NCI-H2029 (cell line): ENCODE data around the gene HTT-AS.
A peak's percentile ranks its signal among the peaks of the same experiment; 100 is the strongest.

Experiments
- DNase-seq: peaks from one replicate; lab custom pipeline; 2025; lab: John Stamatoyannopoulos, UW

The HTT-AS gene

DNA sequence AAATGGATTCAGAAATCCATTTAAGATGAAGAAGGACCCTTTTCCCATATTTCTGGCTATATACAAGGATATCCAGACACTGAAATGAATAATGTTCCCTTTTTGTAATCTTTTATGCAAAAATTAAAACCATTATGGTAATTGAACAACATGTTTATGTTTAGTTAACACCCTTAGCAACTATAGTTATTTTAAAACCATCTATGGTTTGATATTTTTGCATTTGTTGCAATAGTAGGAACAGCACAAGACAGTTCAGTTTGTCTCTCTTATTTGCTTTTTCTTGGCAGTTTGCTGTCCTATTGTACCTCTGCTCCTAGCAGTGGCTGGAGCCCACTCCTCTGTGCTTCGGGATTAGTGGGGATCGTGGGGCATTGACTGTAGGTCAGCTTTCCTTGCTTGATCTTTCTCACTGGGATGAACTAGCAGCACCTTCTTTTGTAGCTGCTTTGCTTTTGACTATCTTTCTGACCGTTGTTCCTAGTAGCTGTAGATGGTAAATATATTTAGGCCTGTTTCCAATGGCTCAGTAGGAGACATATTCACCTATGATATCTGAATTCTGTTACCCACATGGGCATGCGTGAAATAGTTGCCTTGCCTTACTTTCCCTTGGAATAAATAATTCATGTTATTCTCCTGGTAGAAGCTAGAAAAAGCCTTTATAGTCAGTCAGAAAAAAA, 12.9 kb upstream of the HTT-AS start:
- DNase-seq, result no peak

DNA sequence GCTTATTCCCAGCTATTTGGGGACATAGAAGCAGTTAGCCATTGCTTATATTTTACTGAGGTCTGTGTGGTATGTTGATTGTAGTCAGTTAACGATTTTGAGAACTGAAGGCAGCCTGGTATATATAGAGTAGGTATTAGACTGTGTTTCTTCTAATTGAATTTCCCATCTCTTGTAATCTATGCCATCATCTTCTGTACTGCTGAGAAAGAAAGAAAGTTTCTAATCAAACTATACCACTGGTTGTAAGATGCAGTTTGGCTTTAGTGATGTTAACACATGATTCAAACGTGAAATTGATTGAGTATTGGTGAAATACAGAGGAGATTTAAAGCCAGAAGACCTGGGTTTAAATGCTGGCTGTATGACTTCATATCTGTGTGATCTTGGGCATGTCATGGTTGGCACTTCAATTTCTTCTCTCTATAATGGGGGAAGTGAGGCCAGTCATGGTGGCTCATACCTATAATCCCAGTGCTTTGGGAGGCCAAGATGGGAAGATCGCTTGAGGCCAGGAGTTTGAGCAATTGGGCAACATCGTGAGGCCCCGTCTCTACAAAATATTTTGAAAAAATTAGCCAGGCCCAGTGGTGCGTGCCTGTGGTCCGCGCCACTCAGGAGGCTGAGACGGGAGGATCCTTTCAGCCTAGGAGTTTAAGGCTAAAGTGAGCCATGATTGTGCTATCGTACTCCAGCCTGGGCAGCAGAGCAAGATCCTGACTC, 11.8 kb upstream of the HTT-AS start:
- DNase-seq, result no peak

DNA sequence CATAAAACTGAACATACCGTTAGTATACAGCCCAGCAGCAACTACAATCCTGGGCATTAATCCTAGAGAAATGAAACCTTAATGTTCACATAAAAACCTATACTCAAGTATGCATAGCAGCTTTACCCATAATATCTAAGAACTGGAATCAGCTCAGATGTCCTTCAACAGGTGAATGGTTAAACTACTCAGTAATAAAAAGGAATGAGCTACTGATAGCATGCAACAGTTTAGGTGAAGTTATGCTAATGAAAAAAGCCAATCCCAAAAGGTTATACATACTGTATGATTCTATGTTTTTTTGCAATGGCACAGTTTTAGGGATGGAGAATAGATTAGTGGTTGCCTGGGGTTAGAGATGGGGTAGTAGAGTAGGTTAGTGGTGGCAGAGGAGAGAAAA, 9.4 kb upstream of the HTT-AS start:
- no peak for DNase-seq

DNA sequence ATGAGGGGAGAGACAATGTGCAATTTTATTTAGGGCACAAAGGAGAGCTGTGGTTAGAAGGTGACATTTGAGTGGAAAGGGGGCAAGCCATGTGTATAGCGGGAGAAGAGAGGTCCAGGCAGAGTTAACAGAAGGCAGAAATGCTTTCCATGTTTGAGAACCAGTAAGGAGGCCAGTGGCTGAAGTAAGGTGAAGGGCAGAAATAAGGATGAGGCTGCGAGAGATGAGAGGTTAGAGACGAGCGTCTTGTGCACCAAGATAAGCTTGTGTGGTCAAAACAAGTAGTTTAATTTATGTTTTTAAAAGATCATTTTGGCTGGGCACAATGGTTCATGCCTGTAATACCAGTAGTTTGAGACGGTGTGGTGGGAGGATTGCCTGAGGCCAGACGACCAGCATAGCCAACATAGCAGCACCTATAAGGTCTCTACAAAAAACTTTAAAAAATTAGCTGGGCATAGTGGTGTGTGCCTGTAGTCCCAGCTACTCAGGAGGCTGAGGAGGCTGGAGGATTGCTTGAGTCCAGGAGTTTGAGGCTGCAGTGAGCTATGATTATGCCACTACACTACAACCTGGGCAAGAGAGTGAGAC, 8.7 kb upstream of the HTT-AS start:
- DNase-seq, result no peak

DNA sequence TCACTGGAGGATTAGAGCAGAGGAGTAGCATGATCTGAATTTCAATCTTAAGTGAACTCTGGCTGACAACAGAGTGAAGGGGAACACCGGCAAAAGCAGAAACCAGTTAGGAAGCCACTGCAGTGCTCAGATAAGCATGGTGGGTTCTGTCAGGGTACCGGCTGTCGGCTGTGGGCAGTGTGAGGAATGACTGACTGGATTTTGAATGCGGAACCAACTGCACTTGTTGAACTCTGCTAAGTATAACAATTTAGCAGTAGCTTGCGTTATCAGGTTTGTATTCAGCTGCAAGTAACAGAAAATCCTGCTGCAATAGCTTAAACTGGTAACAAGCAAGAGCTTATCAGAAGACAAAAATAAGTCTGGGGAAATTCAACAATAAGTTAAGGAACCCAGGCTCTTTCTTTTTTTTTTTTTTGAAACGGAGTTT, 5.4 kb upstream of the HTT-AS start:
- no peak for DNase-seq

DNA sequence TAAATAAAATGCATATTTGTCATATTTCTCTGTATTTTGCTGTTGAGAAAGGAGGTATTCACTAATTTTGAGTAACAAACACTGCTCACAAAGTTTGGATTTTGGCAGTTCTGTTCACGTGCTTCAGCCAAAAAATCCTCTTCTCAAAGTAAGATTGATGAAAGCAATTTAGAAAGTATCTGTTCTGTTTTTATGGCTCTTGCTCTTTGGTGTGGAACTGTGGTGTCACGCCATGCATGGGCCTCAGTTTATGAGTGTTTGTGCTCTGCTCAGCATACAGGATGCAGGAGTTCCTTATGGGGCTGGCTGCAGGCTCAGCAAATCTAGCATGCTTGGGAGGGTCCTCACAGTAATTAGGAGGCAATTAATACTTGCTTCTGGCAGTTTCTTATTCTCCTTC, 3.5 kb upstream of the HTT-AS start:
- DNase-seq, result no peak

DNA sequence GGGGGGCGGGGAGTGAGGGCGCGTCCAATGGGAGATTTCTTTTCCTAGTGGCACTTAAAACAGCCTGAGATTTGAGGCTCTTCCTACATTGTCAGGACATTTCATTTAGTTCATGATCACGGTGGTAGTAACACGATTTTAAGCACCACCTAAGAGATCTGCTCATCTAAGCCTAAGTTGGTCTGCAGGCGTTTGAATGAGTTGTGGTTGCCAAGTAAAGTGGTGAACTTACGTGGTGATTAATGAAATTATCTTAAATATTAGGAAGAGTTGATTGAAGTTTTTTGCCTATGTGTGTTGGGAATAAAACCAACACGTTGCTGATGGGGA, 1.3 kb upstream of the HTT-AS start:
- no peak for DNase-seq

DNA sequence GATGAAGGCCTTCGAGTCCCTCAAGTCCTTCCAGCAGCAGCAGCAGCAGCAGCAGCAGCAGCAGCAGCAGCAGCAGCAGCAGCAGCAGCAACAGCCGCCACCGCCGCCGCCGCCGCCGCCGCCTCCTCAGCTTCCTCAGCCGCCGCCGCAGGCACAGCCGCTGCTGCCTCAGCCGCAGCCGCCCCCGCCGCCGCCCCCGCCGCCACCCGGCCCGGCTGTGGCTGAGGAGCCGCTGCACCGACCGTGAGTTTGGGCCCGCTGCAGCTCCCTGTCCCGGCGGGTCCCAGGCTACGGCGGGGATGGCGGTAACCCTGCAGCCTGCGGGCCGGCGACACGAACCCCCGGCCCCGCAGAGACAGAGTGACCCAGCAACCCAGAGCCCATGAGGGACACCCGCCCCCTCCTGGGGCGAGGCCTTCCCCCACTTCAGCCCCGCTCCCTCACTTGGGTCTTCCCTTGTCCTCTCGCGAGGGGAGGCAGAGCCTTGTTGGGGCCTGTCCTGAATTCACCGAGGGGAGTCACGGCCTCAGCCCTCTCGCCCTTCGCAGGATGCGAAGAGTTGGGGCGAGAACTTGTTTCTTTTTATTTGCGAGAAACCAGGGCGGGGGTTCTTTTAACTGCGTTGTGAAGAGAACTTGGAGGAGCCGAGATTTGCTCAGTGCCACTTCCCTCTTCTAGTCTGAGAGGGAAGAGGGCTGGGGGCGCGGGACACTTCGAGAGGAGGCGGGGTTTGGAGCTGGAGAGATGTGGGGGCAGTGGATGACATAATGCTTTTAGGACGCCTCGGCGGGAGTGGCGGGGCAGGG, 711 bp upstream of the HTT-AS start:
- peak; percentile 23 for DNase-seq

DNA sequence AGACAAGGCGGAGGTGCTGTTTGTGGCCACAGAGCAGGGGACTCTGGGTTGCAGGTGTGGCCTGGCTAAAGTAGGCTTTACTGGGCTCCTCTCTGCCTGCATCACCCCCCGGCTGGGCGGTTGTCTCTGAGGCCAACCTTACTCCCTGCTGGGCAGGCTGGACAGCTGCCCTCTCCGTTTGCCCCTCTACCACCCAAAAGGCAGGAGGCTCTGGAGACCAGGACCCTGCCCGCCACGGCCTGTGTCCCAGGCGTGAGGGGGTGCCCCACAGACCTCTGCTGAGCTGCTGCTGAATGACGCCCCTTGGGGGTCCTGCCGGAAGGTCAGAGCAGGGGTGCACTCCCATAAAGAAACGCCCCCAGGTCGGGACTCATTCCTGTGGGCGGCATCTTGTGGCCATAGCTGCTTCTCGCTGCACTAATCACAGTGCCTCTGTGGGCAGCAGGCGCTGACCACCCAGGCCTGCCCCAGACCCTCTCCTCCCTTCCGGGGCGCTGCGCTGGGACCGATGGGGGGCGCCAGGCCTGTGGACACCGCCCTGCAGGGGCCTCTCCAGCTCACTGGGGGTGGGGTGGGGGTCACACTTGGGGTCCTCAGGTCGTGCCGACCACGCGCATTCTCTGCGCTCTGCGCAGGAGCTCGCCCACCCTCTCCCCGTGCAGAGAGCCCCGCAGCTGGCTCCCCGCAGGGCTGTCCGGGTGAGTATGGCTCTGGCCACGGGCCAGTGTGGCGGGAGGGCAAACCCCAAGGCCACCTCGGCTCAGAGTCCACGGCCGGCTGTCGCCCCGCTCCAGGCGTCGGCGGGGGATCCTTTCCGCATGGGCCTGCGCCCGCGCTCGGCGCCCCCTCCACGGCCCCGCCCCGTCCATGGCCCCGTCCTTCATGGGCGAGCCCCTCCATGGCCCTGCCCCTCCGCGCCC, 920 bp downstream of the HTT-AS start:
- DNase-seq, result no peak

DNA sequence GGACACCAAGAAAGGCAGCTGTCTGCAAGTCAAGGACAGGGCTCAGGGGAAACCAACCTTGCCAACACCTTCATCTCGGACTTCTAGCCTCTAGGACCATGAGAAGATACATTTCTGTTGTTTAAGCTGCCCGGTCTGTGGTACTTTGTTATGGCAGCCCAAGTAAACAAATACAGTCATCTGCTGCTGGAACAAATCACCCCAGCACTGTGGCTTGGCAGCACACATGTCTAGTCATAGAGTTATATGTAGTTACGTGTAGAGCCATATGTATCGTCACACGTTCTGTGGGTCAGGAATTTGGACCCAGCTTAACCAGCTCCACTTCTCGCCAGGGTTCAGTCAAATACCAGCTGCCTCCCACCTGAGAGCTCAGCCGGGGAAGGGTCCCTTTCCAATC, 2.5 kb downstream of the HTT-AS start:
- DNase-seq, result no peak

DNA sequence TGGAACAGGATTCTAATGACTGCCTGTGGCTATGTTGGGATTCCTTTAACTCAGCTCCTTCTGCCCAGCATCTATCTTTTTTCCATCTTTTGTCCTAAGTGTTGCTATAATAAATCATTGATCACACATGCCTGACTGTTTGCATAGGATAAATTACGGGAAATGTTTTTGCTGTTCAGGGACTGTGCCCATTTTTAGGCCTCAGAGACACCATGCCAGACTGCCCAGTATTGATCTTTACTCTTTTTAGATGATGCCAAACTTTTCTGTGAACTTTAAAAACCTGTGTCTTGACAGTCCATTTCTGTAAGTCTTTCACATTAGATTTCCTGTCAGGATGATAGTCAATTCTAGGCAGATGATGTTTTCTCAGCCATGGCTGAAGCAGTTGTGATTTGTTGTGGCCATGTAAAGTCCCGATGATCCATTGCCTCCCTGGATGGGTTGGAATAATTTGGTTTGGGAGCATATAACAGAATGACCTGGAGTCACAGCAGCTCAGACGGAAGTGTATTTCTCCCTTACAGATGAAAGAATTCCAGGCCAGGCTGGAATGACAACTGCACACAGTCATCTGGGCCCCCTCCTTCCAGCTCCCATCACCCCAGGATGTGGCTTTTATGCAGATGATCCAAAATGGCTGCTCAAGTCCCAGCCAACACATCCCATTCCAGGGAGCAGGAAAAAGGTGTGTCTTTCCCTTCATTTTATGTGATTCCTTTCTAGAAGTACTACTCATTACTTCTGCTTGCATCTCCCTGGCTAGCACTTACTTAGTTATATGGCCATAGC, 3.4 kb downstream of the HTT-AS start:
- DNase-seq, result no peak

DNA sequence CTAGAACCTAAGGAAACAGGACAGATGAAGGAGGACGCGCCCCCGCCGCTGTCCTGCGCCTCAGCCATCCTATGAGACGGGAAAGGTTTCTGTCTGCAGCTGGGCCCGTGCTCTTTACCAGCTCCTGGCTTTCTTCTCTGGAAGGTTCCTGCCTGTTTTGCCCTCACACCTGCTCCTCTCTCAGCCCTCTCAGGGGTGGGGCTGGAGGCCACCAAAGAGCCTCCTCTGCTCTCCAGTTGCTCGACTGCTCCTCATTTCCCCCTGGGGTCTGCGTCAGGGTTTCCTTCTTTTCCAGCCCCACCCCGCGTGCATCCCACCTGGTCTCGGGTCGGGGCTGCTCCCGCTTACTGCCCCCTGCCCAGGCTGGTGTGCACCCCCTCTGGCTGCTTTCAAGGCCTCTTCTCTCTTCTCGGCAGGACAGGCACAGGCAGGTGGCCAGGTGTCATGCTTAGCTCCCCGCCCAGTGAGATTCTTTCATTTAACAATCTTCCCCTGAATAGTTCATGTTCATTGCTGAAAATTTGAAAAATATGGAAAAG, 4.6 kb downstream of the HTT-AS start:
- no peak for DNase-seq

DNA sequence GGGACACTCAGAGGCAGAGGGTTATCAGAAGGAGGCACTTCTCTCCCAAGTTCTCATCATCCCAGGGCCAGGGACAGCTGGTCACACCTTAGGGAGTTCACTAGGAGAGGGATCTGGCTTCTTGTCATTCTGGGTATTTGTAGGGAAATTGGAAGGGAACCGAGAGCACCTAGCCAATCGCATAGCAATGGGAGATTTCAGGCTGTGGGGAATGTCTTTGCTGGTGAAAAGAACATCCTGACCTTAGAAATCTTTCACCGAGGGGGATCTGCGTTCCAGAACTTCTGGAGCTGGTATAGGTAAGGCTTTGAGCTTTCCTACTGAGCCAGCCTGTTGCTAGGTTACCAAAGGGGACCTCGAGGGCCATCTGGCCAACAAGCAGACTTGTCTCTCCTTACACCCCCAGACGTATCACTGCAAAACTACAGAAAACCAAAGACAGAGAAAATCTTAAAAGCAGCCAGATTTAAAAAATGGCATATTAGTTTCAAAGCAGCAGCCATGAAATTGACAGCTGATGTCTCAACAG, 6.8 kb downstream of the HTT-AS start:
- no peak for DNase-seq

DNA sequence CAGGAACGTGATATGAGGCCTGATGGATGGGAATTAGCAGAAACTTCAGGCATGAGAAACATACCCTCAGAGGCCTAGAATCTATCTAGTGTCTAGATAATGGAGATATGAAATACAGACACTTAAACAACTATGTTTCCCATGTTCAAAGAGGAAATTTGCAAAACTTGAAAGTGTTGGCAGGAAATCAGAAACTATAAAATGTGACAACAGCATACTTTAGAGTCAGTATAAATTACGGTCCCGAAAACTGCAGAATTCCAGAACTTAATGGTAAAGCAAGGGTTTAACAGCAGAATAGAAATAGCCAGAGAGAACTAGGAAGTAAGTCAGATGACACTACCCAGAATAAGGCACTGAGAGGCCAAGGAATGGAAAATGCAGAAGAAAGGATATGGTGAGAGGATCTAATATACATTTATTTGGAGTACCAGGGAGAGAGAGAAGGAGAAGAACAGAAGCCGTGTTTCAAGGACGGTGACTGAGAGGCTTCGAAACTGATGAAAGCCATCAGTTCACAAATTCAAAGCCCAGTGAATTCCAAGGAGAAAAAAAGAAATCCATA, 7.4 kb downstream of the HTT-AS start:
- no peak for DNase-seq

DNA sequence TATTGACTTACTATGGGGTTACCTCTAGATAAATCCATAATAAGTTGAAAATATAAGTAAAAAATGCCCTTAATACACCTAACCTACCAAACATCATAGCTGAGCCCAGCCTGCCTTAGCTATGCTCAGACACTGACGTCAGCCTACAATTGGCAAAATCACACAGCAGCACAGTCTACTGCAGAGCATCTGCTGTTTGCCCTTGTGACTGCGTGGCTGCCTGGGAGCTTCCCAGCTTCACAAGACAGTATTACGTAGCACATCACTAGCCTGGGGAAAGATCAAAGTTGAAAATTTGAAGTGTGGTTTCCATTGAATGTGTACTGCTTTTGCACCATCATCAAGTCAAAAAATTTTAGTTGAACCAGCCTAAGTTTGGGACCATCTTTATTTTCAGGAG, 8.8 kb downstream of the HTT-AS start:
- DNase-seq, result no peak

DNA sequence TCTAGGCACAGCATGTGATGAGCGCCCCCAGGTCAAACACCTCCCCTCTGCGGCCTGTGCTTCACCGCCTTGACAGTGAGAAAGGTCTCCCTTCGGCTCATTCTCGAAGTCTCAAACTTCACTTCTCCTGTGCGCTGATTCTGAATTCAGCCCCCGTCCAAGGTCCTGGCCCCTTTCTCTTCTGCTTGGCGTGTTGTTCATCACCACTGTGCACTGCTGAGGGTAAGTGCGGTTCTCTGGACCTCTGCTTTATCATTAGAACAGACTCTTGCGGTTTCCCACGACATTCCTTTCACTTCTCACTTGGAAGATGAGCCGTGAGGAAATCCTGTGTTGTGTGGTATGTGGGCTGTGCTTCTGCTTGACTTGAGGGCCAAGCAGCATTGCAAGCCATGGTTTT, 11.9 kb downstream of the HTT-AS start:
- DNase-seq, result no peak

DNA sequence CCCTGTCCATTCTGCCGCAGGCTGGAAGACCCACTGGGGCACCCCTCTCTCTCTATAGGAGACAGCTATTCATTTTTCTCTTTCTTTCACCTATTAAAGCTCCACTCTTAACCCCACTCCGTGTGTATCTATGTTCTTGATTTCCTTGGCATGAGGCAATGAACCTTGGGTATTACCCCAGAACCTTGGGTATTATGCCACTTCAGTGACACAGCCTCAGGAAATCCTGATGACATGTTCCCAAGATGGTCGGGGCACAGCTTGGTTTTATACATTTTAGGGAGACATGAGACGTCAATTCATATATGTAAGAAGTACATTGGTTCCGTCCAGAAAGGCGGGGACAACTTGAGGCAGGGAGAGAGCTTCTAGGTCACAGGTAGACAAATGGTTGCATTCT, 13.4 kb downstream of the HTT-AS start:
- no peak for DNase-seq

DNA sequence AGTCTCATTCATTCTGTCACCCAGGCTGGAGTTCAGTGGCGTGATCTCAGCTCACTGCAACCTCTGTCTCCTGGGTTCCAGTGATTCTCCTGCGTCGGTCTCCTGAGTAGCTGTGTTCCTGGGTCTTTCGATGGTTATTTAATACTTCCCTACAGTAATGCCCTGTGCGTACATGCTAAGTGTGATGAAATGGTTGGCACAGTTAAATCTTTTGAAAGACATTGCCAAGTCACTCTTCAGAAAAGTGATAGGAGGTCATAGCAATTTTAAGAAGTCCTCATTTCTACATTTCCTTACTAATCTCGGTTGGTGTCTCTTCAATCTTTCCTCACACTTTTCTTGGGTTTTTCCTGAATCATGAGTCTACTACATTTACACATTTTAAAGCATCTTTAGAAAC, 14.4 kb downstream of the HTT-AS start:
- DNase-seq, result no peak

DNA sequence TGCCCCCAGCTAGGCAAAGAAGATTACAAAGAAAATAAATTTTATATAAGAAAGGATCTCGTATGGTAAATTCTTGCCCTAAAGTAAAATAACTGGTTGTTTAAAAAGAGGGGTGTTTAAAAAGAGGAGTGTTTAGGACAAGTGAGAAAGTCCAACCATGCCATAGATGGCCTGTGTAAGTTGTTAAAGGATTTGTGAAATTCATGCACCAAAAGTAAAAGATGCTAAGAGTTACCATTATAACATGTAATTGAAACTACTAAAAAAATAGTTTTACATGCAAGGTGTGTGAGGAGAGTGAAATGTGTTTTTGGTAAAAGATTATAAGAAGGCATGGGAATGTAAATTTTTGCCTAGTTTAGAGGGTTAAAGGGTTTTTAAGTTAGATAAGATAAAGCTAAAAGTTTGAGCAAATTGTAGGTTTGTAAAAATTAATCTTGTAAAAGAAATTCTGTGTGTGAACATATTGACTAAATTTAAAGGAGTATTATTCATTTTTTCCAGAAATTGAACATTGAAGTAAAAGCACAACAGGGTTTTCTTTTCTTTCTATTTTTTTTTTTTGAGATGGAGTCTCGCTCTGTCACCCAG, 20.1 kb downstream of the HTT-AS start:
- DNase-seq, result no peak
